ENCODE results near the gene CCPG1.
"Not testable (repeated sequence)": the region's sequence is repeated elsewhere in the genome, so short reads cannot be mapped to it uniquely, and the experiment has no call there.

CCPG1 gene, protein sequence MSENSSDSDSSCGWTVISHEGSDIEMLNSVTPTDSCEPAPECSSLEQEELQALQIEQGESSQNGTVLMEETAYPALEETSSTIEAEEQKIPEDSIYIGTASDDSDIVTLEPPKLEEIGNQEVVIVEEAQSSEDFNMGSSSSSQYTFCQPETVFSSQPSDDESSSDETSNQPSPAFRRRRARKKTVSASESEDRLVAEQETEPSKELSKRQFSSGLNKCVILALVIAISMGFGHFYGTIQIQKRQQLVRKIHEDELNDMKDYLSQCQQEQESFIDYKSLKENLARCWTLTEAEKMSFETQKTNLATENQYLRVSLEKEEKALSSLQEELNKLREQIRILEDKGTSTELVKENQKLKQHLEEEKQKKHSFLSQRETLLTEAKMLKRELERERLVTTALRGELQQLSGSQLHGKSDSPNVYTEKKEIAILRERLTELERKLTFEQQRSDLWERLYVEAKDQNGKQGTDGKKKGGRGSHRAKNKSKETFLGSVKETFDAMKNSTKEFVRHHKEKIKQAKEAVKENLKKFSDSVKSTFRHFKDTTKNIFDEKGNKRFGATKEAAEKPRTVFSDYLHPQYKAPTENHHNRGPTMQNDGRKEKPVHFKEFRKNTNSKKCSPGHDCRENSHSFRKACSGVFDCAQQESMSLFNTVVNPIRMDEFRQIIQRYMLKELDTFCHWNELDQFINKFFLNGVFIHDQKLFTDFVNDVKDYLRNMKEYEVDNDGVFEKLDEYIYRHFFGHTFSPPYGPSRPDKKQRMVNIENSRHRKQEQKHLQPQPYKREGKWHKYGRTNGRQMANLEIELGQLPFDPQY

GRCh38 chr15:55408012-55408928, at the start of gene CCPG1, which contains the start of gene PIERCE2:
Gene CCPG1, minus strand, starts transcription at chr15:55408359. Its CDS starts 18,935 bp downstream, at chr15:55389424.
Gene PIERCE2, plus strand, starts transcription at chr15:55408495. Its CDS starts 274 bp downstream, at chr15:55408769.
- peak; percentile 96 for DNase-seq (ENCODE audit: low read depth)

- no peak for DNase-seq (ENCODE audit: low read depth)
Observed at GRCh38 chr15:55457401-55458022, 49.4 kb upstream of the CCPG1 start.

DNA sequence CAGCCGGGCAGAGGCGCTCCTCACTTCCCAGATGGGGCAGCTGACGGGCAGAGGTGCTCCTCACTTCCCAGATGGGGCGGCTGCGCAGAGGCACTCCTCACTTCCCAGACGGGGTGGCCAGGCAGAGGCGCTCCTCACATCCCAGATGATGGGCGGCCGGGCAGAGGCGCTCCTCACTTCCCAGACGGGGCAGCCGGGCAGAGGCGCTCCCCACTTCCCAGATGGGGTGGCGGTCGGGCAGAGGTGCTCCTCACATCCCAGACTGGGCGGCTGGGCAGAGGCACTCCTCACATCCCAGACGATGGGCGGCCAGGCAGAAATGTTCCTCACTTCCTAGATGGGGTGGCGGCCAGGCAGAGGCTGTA, 38.9 kb upstream of the CCPG1 start:
- not testable (repeated sequence) for DNase-seq (ENCODE audit: low read depth)

- DNase-seq (ENCODE audit: low read depth): not testable (repeated sequence)
Observed at GRCh38 chr15:55446379-55447029, 38.3 kb upstream of the CCPG1 start.

DNA sequence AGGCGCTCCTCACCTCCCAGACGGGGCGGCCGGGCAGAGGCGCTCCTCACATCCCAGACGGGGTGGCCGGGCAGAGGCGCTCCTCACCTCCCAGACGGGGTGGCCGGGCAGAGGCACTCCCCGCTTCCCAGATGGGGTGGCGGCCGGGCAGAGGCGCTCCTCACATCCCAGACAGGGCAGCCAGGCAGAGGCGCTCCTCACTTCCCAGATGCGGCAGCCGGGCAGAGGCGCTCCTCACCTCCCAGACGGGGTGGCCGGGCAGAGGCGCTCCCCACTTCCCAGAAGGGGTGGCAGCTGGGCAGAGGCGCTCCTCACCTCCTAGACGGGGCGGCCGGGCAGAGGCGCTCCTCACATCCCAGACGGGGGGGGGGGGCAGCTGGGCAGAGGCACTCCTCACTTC, 37.8 kb upstream of the CCPG1 start:
- not testable (repeated sequence) for DNase-seq (ENCODE audit: low read depth)

- not testable (repeated sequence) for DNase-seq (ENCODE audit: low read depth)
Observed at GRCh38 chr15:55443141-55443540, 35.0 kb upstream of the CCPG1 start.

DNA sequence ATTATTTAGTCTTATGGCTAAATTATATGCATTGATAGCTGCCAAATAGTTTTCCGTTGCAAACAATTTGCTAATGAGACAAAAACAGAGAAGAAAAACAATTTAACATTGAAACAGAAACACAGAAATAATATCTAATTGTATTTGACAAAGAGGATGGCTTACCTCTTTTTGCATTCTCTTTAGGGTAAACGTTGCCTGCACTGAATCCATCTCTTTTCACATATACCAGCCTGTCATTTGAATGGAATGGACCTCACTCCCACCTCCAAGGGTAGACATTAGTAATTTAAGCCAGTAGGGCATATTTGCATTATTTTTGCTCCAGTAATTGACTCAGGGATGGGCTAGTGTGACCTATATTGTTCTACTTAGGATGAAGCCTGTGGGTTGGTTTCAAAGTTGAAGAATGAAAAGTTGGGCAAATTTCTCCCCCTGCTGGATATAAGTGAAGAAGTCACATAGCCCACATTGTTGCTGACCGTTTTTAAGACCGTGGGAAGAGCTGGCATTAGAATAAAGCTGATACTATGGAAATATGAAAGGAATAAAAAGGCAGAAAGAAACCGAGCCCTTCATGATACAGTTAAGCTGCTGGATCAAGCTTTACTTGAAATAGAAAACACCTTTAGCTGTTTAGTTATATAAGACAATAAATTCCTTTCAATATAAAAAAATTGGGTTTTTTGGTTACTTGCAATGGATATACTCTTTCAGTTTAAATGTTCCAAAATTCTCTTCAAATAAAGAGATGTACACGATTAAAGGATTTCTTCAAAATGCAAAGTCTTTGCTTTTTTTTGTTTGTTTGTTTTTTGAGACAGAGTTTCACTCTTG, 27.0 kb upstream of the CCPG1 start:
- peak; percentile 63 for DNase-seq (ENCODE audit: low read depth)

DNA sequence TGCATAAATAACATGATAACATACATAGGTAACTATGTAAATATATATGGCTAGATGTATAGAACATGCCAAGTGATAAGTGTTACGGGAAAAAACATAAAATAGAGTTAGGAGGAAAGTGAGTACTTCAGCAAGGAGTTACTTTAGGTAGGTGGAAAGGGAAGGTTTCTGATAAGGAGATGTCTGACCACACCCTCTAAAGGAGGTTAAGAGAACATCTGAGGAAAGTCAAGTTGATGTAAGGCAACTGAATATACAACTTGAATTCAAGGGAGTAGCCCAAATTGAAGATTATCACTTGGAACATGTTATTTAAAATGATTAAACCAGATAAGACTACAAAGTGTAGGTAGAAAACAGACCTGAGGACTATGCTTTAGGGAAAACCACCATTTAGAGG, 13.9 kb upstream of the CCPG1 start:
- no peak for DNase-seq (ENCODE audit: low read depth)

- no peak for DNase-seq (ENCODE audit: low read depth)
Observed at GRCh38 chr15:55420171-55420866, 12.2 kb upstream of the CCPG1 start.

DNA sequence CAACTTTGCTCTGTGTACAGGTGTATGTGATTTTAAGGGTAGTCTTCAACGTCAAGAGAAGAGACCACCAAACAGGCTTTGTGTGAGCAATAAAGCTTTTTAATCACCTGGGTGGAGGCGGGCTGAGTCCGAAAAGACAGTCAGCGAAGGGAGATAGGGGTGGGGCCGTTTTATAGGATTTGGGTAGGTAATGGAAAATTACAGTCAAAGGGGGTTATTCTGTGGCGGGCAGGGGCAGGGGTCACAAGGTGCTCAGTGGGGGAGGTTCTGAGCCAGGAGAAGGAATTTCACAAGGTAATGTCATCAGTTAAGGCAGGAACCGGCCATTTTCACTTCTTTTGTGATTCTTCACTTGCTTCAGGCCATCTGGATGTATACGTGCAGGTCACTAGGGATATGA, 9.5 kb upstream of the CCPG1 start:
- not testable (repeated sequence) for DNase-seq (ENCODE audit: low read depth)

DNA sequence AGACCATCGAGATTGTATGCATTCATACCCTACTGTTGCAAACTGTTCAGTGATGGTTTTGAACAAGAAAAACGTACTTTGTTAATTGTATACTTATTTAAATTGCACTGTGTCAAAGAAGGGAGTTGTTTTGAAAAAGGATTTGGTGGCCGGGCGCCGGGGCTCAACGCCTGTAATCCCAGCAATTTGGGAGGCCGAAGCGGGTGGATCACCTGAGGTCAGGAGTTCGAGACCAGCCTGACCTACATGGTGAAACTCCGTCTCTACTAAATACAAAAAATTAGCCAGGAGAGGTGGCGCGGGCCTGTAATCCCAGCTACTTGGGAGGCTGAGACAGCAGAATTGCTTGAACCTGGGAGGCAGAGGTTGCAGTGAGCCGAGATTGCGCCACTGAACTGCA, 817 bp upstream of the CCPG1 start:
- DNase-seq (ENCODE audit: low read depth): not testable (repeated sequence)

GRCh38 chr15:55407498-55408011, 604 bp downstream of the CCPG1 start:
- peak; percentile 8 for DNase-seq (ENCODE audit: low read depth)

DNA sequence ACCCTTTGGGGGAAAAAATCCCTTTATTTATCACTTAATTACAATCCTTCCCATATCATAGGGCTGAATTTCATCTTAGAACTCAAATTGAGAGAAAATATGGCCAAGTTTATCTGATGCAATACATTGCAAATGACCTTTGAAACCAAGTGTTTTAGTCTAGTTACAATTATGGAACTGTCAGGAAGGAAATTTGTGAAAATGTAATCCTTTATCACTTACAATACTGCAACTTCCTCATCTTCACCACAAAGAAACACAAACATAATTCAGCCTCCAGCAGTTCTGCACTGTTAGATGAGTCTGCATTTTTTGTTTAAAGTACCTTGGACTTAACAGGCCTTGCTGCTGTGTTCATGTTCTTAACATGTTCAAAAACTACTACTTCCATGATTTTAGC, 4.6 kb downstream of the CCPG1 start:
- DNase-seq (ENCODE audit: low read depth): peak; percentile 19

DNA sequence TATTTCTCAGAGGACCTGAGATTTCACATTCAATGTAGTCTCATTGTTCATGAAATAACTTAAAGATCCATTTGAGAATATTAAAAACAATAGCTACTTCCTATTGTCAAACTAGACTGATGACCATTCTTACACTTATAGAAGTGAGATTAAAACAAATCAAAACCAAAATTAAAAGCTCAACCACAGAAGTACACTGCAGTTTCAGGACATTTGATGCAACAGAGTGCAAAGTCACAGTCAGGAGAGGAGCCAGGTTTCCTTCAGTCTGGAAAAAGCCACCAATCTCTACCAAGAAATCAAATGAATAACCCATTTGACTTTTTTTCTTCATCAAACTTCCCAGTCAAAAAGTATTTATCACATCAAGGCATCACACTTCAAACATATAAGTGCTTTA, 5.5 kb downstream of the CCPG1 start:
- DNase-seq (ENCODE audit: low read depth): no peak

DNA sequence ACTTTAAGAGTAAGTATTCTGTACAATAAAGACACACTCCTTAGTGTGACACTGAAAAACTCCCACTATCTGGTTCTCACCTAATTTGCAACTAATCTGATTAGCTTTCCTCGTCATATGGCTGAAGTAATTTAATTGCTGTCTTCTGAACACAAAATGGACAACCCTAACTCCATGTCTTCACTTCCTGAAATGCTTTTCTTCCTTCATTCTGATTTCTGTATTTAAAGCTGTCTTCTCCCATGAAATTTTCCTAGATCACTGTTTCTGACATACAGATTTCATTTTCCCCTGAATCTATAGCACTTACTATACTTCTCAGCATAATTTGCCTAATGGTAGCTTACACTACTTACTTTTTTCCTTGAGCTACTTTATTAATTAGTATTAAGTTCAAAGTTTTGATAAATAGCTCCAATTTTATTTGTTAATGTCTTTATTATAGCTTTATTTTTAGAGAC, 6.3 kb downstream of the CCPG1 start:
- no peak for DNase-seq (ENCODE audit: low read depth)

- not testable (repeated sequence) for DNase-seq (ENCODE audit: low read depth)
Observed at GRCh38 chr15:55400050-55400449, 8.1 kb downstream of the CCPG1 start.

DNA sequence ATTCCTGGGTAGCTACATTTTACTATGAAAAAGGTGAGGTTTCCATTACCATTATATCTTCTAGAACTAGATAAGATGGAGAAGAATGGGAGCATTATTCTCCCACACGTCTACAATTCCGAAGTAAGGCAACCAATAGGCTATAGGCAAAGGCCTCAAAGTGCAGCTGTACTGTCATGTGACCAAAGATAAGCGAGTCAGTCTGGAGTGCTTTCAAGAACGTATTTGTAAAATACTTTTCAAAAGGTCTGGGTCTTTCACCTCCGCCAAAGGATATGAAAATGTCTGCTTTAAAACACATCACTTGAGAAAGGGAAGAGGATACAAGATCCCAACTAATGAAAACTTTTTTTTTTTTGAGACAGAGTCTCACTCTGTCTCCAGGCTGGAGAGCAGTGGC, 9.9 kb downstream of the CCPG1 start:
- no peak for DNase-seq (ENCODE audit: low read depth)

- peak; percentile 64 for DNase-seq (ENCODE audit: low read depth)
Observed at GRCh38 chr15:55394694-55395093, 13.5 kb downstream of the CCPG1 start.

- peak; percentile 27 for DNase-seq (ENCODE audit: low read depth)
Observed at GRCh38 chr15:55389264-55389607, 18.9 kb downstream of the CCPG1 start.
